Aorta (tissue), 5 donors: Measurements from ENCODE around the gene TNK2. TPM values are rescaled to one million over a fixed set of nuclear protein-coding genes. Genes with fewer than 3 reads are reported as not detected.

Experiments used
- ATAC-seq: fragments of 200-7000 bp; cut with Tn5 transposase; one replicate; pipeline ENCODE4 v1.9.1; 2022; ENCODE audit warnings: moderate library complexity; ENCODE audit not compliant: low FRiP score
- DNase-seq, 2 donors: peaks; one replicate each; pipeline ENCODE4 v3.0.0-alpha.2; 2020
- H3K27ac ChIP-seq, 2 donors: one replicate each; pipeline ENCODE4 v1.5.1; 2013; ENCODE audit warnings: low read length in 2 of 2, mild to moderate bottlenecking in 2 of 2, moderate library complexity in 2 of 2, control low read depth in 1 of 2, inconsistent platforms in 1 of 2, low read depth in 1 of 2
- H3K27me3 ChIP-seq, 2 donors: one replicate each; pipeline ENCODE4 v1.6.1; 2013; ENCODE audit warnings: control low read depth in 1 of 2, low read length in 1 of 2, mild to moderate bottlenecking in 1 of 2, moderate library complexity in 1 of 2; ENCODE audit not compliant: insufficient read depth in 2 of 2, control insufficient read depth in 1 of 2
- H3K36me3 ChIP-seq, 2 donors: one replicate each; pipeline ENCODE4 v1.6.1; 2013; ENCODE audit warnings: control low read depth in 1 of 2, low read length in 1 of 2, mild to moderate bottlenecking in 1 of 2; ENCODE audit not compliant: insufficient read depth in 2 of 2, control insufficient read depth in 1 of 2
- H3K4me1 ChIP-seq, 2 donors: one replicate each; pipeline ENCODE4 v1.6.1; 2013; ENCODE audit warnings: low read length in 2 of 2, control low read depth in 1 of 2, mild to moderate bottlenecking in 1 of 2, moderate library complexity in 1 of 2; ENCODE audit not compliant: insufficient read depth in 2 of 2, control insufficient read depth in 1 of 2
- H3K4me3 ChIP-seq, 2 donors: one replicate each; pipeline ENCODE4 v1.5.1; 2013; ENCODE audit warnings: low read length in 2 of 2, control low read depth in 1 of 2, mild to moderate bottlenecking in 1 of 2
- H3K9me3 ChIP-seq: one replicate; pipeline ENCODE4 v1.6.1; 2013; ENCODE audit warnings: mild to moderate bottlenecking, low read length; ENCODE audit not compliant: control insufficient read depth
- WGBS, 2 donors: extraction: QIAGEN DNeasy Blood & Tissue Kit; methylation state at CpG; one replicate each; pipeline ENCODE4 v1.1.7; 2013; 5-methylcytosine and 5-hydroxymethylcytosine counted together
- intact Hi-C, 2 donors: fragments of 100-400 bp; cut with DNase I; formaldehyde crosslinking; loops; one replicate each; pipeline versions ENCODE4 v1.14.2 to v1.15.0; 2022
- polyA plus RNA-seq, 2 donors: library from polyadenylated mRNA; stranded (reverse); fragments of 200-250 nt; gene quantifications; one replicate each; pipeline ENCODE4 v1.2.3, GENCODE V29; 2013
- total RNA-seq, 2 donors: library from RNA; stranded (reverse); fragmentation: NEBNext Ultra II Directional; extraction: Animal tissue kit (Norgen Biotek cat#: 25700); gene quantifications; one replicate each; pipeline ENCODE4 v1.2.1, GENCODE V29; 2021
- donor health status: healthy with polysubstance abuse.
- donor health status: Bipolar disorder and iron deficiency.
- donor health status: DM: no; HTN: no; CAD: no.
- donor health status: DM: no; HTN: no; CAD: no.
- donor health status: DM: yes; HTN: yes; CAD: no.

TNK2 gene
- total and polyA plus RNA-seq, 4 donors = 9.3 to 162 (median 66.5) TPM

DNA sequence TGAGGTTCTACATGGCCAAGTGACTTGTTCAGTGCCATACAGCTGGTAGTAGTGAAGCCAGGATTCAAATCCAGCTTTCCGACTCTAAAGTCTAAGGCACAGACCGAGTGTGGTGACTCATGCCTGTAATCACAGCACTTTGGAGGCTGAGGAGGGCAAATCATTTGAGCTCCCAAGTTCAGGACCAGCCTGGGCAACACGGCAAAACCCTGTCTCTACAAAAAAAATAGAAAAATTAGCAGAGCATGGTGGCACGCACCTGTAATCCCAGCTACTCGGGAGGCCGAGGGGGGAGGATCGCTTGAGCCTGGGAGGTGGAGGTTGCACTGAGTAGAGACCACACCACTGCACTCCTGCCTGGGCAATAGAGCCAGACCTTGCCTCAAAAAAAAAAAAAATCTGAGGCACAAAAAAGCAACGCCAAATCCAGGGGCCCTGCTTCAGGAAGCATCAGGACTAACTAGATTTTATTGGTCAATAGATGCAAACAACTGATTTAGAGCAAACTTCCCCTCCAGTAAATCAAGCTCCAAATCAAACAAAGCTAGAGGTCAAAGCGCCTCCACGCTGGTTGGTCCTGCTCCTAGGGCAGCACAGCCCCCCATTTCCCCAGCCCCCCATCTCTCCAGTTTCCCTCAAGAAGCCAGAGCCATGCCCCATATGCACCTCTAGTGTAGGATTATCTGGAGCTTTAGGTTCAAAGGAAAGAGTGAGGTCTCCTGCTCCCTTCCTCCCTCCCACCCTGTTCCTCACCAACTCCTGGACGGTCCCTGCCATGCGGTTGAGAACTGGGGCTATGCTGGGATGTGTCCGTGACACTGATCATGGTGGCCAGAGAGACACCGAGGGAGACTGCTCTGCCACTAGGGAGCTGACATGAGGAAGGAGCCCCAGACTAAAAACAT, 2.9 kb upstream of the TNK2 start:
- Histone ChIP-seq H3K4me3 (no peak overlapping the region), H3K4me1 (no peaks in the 10 kb centered on the region), H3K36me3 (no peaks in the 10 kb centered on the region), H3K9me3 (no peaks in the 10 kb centered on the region), H3K27me3 (no peaks in the 10 kb centered on the region), H3K27ac (no peak overlapping the region)
- 92 to 94% methylated on average over 14 of the region's 14 CpGs for WGBS, 2 donors
- intact Hi-C loops = no loop called here
- ATAC-seq (no peak), DNase-seq (peak; percentile 18 to 21)

- Histone ChIP-seq H3K27me3 (no peaks in the 10 kb centered on the region), H3K36me3 (no peaks in the 10 kb centered on the region), H3K27ac (no peak overlapping the region), H3K4me1 (no peaks in the 10 kb centered on the region), H3K9me3 (no peaks in the 10 kb centered on the region), H3K4me3 (no peak overlapping the region)
- peak in 1 of 2 donors; percentile 46 for DNase-seq
- intact Hi-C loops = no loop called here
- ATAC-seq = no peak
- WGBS, 2 donors = 84 to 92% methylated on average over 8 of the region's 8 CpGs
Measured at GRCh38 chr3:195910499-195910845, 2.1 kb upstream of the TNK2 start.

DNA sequence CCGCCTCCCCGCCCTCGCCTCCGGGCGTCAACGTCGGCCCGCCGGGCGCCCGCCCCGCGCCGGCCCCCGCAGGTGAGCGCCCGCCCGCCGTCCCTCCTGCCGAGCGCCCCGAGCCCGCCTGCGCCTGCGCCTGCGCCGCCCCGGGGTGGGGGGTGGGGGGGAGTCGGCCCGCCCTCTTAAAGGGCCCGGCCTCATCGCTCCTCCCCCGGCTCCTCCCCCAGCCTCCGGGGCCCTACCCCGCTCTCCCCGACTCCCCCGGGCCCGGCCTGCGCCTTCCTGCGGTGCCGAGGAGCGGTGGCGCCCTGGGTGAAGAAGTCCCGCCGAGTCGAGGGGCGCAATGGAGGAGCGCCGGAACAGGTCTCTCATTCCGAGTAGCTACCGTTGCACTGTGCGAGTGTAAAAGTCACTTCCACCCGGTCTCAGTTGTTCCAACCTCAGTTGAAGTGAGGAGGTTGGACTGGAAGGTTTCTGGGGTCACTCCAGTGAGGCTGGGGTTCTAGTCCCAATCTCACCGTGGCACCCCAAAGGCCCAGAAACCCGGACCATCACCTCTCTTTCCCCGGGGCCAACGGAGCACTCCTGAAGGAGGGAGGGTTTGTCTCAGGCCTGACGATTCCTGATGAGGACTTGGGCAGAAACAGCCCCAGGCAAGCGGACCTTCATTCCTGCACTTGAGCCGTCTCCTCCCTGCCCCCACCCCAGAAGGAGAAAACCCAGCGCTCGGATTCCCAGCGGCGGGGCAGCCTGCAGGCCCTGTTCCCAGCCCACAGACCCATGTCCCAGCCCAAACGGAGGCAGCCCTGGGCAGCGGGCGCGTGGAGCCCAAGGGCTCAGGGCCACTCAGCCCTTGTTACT, 1.5 kb upstream of the TNK2 start:
- Histone ChIP-seq H3K27ac (peak overlapping the region in 1 of 2 donors; percentile 49), H3K4me1 (no peaks in the 10 kb centered on the region), H3K9me3 (no peaks in the 10 kb centered on the region), H3K4me3 (peak overlapping the region; percentile 89 to 90), H3K27me3 (no peaks in the 10 kb centered on the region), H3K36me3 (no peaks in the 10 kb centered on the region)
- 12 to 16% methylated on average over 32 to 68 of the region's 68 CpGs for WGBS, 2 donors
- ATAC-seq = peak; percentile 91
- DNase-seq = peak; percentile 91 to 95
- intact Hi-C loops = loop anchor here in 1 of 2 donors (2.0 kb wide), 1 partner anchor 15 kb away; no protein-coding TSS in a partner anchor

DNA sequence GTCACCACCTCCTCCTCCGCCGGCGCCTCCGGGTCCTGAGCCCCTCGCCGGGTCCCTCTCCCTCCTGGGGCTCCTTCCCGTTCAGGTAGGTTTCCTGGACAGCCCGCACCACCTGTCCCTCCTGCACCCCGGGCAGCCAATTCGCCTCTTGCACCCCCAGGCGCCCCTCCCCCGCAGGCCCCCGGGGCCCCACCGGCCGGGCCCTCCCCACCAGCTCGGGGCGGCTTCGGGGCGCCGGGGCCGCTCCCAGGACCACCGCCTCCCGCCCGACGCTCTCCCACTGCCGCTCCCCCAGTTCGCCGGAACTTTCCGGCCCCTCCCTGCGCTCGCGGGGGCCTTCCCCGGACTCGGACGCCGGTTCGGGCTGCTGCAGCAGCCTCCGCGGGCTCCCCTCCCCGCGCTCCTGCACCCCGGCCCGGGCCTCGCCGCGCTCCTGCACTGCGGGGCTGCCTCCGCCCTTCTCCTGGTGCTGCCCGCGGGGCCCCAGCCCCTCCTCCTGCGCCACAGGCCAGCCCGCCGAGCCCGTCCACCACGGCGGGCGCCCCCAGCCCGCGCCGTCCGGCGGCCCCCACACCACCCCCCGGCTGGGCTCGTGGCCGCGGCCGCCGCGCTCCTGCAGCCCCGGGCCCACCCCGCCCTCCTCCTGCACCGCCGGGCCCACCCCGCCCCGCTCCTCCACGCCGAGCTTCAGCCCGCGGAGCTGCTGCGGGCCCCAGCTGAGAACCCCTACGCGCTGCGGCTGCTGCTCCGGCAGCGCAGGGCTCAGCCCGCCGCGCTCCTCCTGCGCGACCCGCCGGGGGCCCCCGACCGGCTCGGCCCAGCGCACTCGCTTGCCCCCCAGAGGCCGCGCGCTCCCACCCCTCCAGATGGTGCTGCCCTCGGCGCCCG, 587 bp upstream of the TNK2 start:
- no peaks in the 10 kb centered on the region for H3K9me3 ChIP-seq
- intact Hi-C loops = loop anchor here in 1 of 2 donors (2.0 kb wide), 1 partner anchor 14 kb away; no protein-coding TSS in a partner anchor
- no peak overlapping the region for H3K27ac ChIP-seq
- no peaks in the 10 kb centered on the region for H3K4me1 ChIP-seq
- no peaks in the 10 kb centered on the region for H3K36me3 ChIP-seq
- H3K4me3 ChIP-seq = peak overlapping the region; percentile 89 to 90
- ATAC-seq (peak; percentile 16), DNase-seq (peak in 1 of 2 donors; percentile 80)
- no peaks in the 10 kb centered on the region for H3K27me3 ChIP-seq
- WGBS, 2 donors = 0 to 1% methylated on average over 73 to 103 of the region's 103 CpGs

DNA sequence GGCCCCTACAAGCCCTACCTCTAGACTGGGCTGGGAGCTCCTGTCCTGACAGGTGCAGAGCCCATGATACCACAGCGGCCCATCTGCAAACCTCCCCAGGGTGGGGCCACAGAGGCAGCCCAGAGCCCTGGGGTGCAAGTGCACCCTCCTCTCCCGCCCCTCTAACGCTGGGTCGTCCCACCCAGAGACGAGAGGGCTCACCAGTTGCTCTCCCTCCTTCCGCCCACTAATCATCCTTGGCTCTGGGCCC, 742 bp downstream of the TNK2 start:
- Histone ChIP-seq H3K9me3 (no peaks in the 10 kb centered on the region), H3K27me3 (no peaks in the 10 kb centered on the region), H3K27ac (no peak overlapping the region), H3K4me3 (no peak overlapping the region), H3K36me3 (no peaks in the 10 kb centered on the region), H3K4me1 (no peaks in the 10 kb centered on the region)
- DNase-seq (peak in 1 of 2 donors; percentile 75), ATAC-seq (peak; percentile 26)
- intact Hi-C loops = no loop called here
- WGBS, 2 donors = 46 to 48% methylated on average over 6 of the region's 6 CpGs

GRCh38 chr3:195906865-195907683, 1.3 kb downstream of the TNK2 start:
- intact Hi-C loops = no loop called here
- no peak overlapping the region for H3K27ac ChIP-seq
- 60 to 63% methylated on average over 23 of the region's 23 CpGs for WGBS, 2 donors
- H3K36me3 ChIP-seq = no peaks in the 10 kb centered on the region
- no peaks in the 10 kb centered on the region for H3K9me3 ChIP-seq
- ATAC-seq = no peak
- H3K27me3 ChIP-seq = no peaks in the 10 kb centered on the region
- peak; percentile 74 to 76 for DNase-seq
- H3K4me1 ChIP-seq = no peaks in the 10 kb centered on the region
- H3K4me3 ChIP-seq = no peak overlapping the region

DNA sequence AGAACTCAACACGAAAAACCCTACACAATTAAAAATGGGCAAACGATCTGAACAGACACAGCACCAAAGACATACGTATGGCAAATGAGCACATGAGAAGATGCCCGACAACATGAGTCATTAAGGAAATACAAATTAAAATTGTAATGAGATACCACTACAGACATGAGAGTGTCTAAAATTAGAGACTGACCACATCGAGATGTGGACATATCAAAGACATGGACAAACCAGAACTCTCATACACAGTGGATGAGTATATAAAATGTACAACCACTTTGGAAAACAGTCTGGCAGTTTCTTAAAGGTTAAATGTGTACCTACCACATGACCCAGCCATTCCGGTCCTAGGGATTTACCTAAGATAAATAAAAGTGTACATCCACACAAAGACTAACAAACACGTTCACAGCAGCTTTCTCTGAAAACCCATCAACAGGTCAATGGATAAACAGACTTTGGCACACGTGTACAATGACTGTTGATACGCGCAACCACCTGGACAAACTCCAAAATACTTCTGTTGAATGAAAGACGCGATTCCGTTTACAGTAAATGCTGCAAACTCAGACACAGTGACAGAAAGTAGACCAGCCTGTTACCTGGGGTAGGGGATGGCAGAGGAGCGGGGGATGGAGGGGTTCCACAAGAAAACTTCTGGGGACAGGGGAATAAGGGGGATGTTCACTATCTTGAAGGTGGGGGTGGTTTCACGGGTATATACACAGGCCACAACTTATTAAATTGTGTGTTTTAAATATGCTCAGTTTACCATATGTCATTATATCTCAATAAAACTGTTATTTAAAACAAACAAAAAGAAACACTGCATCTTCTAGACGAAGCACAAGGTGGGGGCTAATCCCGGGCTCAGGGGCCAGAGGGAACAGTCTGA, 2.1 kb downstream of the TNK2 start:
- Histone ChIP-seq H3K4me1 (no peaks in the 10 kb centered on the region), H3K27ac (no peak overlapping the region), H3K4me3 (no peak overlapping the region), H3K27me3 (no peaks in the 10 kb centered on the region), H3K9me3 (no peaks in the 10 kb centered on the region), H3K36me3 (no peaks in the 10 kb centered on the region)
- 84 to 85% methylated on average over 17 of the region's 17 CpGs for WGBS, 2 donors
- intact Hi-C loops = no loop called here
- ATAC-seq (no peak), DNase-seq (peak; percentile 9 to 15)
